Testis (tissue), 2 donors: ENCODE data around the gene MSRB3.

Experiments used
- POLR2A ChIP-seq: fragments of 450-650 bp; IDR thresholded peaks from one replicate; pipeline ENCODE4 v1.6.1; 2017; ENCODE audit warnings: antibody characterized with exemption, mild to moderate bottlenecking, moderate library complexity
- TF ChIP-seq, protein P1 (sequence below), 3 experiments: fragments of 450-650 bp in 2 of 3; fragments of 200-600 bp in 1 of 3; sonication (generic) in 1 of 3; IDR thresholded peaks; one replicate each; pipeline ENCODE4 v1.5.1; 2016 to 2019; ENCODE audit warnings: antibody characterized with exemption in 3 of 3, mild to moderate bottlenecking in 2 of 3, moderate library complexity in 1 of 3

DNA sequence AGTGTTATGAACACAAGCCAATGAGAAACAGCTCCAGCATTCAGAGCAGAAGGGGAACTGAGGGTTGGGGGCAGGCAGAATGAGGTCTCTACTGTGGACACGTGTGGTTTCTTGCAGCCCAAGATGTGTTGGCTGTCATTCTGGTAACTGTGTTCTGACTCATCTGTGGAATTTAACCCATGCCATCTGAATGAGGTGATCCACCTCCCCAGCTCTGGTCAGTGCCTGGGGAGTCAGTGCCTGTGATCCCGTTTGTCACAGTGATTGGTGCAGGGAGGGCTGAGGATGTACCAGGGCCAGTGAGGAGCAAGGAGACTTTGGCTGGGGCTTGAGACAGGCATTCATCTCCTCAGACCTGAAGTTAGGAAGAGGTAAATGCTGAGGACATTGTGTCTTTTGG is 216.8 kb downstream of the MSRB3 start:
- TF ChIP-seq, protein P1, sequence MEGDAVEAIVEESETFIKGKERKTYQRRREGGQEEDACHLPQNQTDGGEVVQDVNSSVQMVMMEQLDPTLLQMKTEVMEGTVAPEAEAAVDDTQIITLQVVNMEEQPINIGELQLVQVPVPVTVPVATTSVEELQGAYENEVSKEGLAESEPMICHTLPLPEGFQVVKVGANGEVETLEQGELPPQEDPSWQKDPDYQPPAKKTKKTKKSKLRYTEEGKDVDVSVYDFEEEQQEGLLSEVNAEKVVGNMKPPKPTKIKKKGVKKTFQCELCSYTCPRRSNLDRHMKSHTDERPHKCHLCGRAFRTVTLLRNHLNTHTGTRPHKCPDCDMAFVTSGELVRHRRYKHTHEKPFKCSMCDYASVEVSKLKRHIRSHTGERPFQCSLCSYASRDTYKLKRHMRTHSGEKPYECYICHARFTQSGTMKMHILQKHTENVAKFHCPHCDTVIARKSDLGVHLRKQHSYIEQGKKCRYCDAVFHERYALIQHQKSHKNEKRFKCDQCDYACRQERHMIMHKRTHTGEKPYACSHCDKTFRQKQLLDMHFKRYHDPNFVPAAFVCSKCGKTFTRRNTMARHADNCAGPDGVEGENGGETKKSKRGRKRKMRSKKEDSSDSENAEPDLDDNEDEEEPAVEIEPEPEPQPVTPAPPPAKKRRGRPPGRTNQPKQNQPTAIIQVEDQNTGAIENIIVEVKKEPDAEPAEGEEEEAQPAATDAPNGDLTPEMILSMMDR (IDR thresholded peaks at IDR 0.05), result no peak
- TF ChIP-seq POLR2A, result no peak
